ENCODE data around the gene KCNAB2.

Gene KCNAB2

DNA sequence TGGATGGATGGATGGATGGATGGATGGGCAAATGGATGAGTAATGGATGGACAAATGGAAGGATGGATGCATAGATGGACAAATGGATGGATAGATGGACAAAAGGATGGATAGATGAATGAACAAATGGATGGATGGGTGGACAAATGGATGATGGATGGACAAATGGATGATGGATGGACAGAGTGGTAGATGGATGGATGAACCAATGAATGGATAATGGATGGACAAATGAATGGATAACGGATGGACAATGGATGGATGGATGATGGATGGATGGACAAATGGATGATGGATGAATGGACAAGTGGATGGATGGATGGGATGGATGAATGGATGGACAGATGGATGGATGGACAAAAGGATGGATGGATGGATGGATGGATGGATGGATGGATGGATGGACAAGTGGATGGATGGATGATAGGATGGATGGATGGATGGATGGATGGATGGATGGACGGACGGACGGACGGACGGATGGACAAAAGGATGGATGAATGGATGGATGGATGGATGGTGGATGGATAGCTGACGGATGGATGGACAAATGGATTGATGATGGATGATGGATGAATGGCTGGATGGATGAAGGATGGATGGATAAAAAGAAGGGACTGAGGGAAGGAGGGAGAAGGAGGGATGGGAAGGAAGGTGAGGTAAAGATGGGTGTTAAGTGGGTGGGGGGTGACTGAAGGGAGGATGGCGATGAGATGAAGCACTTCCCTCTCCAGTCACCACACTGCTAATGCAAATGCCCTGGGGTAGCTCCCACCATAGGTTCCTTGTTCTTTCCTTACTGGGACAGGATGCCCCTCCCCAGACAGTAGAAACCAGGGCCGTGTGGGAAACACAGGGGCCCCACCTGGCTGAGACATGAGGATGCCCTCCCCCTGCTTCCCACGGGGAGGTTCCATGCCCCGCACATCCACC lies 104.6 kb downstream of the KCNAB2 start:
- no peak for DNase-seq (ENCODE audit: low read depth)

Data from HS-27A (cell line).